HG02885 (cell line): ENCODE measurements around the gene RANBP2.
"Not testable (repeated sequence)": the region's sequence is repeated elsewhere in the genome, so short reads cannot be mapped to it uniquely, and the experiment has no call there.

Source experiments
- ATAC-seq: cut with Tn5 transposase; IDR thresholded peaks from one replicate; pipeline ENCODE4 v1.9.1; 2021; ENCODE audit warnings: mild to moderate bottlenecking; ENCODE audit not compliant: unreplicated experiment, poor library complexity

Gene RANBP2

GRCh38 chr2:108719149-108720044 is at the start of gene RANBP2:
RANBP2 (plus strand) TSS chr2:108719482; CDS start chr2:108719607, 125 bp downstream.
- peak; percentile 99 for ATAC-seq

- ATAC-seq = not testable (repeated sequence)
Measured at GRCh38 chr2:108670282-108670681, 49.0 kb upstream of the RANBP2 start.

- not testable (repeated sequence) for ATAC-seq
Measured at GRCh38 chr2:108672200-108672805, 47.0 kb upstream of the RANBP2 start.

- not testable (repeated sequence) for ATAC-seq
Measured at GRCh38 chr2:108676522-108676921, 42.8 kb upstream of the RANBP2 start.

- not testable (repeated sequence) for ATAC-seq
Measured at GRCh38 chr2:108677239-108677744, 42.0 kb upstream of the RANBP2 start.

- not testable (repeated sequence) for ATAC-seq
Measured at GRCh38 chr2:108678198-108678651, 41.1 kb upstream of the RANBP2 start.

GRCh38 chr2:108680805-108681204 is 38.5 kb upstream of the RANBP2 start:
- not testable (repeated sequence) for ATAC-seq

GRCh38 chr2:108688818-108689756 is 30.2 kb upstream of the RANBP2 start:
- ATAC-seq = not testable (repeated sequence)

GRCh38 chr2:108690001-108690400 is 29.3 kb upstream of the RANBP2 start:
- ATAC-seq = peak; percentile 85

- no peak for ATAC-seq
Measured at GRCh38 chr2:108691447-108691846, 27.8 kb upstream of the RANBP2 start.

- no peak for ATAC-seq
Measured at GRCh38 chr2:108701208-108701607, 18.1 kb upstream of the RANBP2 start.

GRCh38 chr2:108701806-108702205 is 17.5 kb upstream of the RANBP2 start:
- no peak for ATAC-seq

- no peak for ATAC-seq
Measured at GRCh38 chr2:108704871-108705270, 14.4 kb upstream of the RANBP2 start.

GRCh38 chr2:108707300-108707699 is 12.0 kb upstream of the RANBP2 start:
- ATAC-seq = no peak

GRCh38 chr2:108716971-108717370 is 2.3 kb upstream of the RANBP2 start:
- not testable (repeated sequence) for ATAC-seq

GRCh38 chr2:108726048-108726447 is 6.8 kb downstream of the RANBP2 start:
- ATAC-seq = not testable (repeated sequence)

GRCh38 chr2:108734656-108735055 is 15.4 kb downstream of the RANBP2 start:
- ATAC-seq = not testable (repeated sequence)

GRCh38 chr2:108757973-108758372 is 38.7 kb downstream of the RANBP2 start:
- not testable (repeated sequence) for ATAC-seq

GRCh38 chr2:108762618-108763017 is 43.3 kb downstream of the RANBP2 start:
- not testable (repeated sequence) for ATAC-seq

- not testable (repeated sequence) for ATAC-seq
Measured at GRCh38 chr2:108766671-108767070, 47.4 kb downstream of the RANBP2 start.
